B cell (primary cell): ENCODE results near the gene CSNK1G3.

Source experiments
- EZH2 ChIP-seq: IDR thresholded peaks from 2 replicates; pipeline ENCODE4 v1.6.1; 2012; ENCODE audit warnings: borderline replicate concordance, low read depth, mild to moderate bottlenecking, moderate library complexity, low read length; ENCODE audit not compliant: insufficient read depth, poor library complexity, severe bottlenecking
- TF ChIP-seq, protein P1 (sequence below): fragments of 200-600 bp; IDR thresholded peaks from one replicate; pipeline ENCODE4 v1.8.0; 2022; ENCODE audit warnings: antibody characterized with exemption, mild to moderate bottlenecking

GRCh38 chr5:123605822-123606221 is 93.8 kb downstream of the CSNK1G3 start:
- TF ChIP-seq, protein P1, sequence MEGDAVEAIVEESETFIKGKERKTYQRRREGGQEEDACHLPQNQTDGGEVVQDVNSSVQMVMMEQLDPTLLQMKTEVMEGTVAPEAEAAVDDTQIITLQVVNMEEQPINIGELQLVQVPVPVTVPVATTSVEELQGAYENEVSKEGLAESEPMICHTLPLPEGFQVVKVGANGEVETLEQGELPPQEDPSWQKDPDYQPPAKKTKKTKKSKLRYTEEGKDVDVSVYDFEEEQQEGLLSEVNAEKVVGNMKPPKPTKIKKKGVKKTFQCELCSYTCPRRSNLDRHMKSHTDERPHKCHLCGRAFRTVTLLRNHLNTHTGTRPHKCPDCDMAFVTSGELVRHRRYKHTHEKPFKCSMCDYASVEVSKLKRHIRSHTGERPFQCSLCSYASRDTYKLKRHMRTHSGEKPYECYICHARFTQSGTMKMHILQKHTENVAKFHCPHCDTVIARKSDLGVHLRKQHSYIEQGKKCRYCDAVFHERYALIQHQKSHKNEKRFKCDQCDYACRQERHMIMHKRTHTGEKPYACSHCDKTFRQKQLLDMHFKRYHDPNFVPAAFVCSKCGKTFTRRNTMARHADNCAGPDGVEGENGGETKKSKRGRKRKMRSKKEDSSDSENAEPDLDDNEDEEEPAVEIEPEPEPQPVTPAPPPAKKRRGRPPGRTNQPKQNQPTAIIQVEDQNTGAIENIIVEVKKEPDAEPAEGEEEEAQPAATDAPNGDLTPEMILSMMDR = no peak
- no peak for TF ChIP-seq EZH2
